ENCODE data around the gene LATS2. TPM values are rescaled to one million over a fixed set of nuclear protein-coding genes. Genes with fewer than 3 reads are reported as not detected.
A peak's percentile ranks its signal among the peaks of the same experiment; 100 is the strongest.

LATS2 gene
- total RNA-seq, 2 experiments from 2014 or later, result 1.3 to 3.0 TPM

DNA sequence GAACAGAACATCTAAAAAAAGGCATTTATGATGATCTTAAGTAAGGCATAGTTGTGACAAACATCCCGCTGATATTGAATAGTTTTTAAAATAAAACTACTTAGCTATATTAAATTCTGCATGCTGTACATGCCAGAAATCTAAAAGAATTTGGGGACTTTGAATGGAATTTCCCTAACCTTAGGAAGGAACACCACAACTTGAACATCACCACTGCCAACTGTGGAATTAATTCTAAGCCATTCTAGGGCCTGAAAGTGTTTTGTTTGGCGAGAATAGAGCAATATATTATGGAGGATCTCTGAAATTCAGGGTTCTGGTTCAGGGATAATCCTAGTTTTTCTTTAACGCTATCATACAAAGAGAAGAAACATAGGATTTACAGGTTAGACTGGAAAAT lies 17.8 kb upstream of the LATS2 start:
- Mint-ChIP-seq H3K9me3 (no peaks in the 10 kb centered on the region), H3K27me3 (peaks cover 5% of the 10 kb centered on the region), H3K36me3 (ENCODE audit: low read depth) (no peaks in the 10 kb centered on the region), H3K27ac (no peak overlapping the region), H3K4me1 (ENCODE audit: low read depth) (peaks cover 11% of the 10 kb centered on the region), H3K4me3 (no peak overlapping the region)
- intact Hi-C loops (cut with micrococcal nuclease), result no loop called here
- no peak for TF ChIP-seq CTCF (IDR thresholded peaks at IDR 0.05)
- ChIA-PET CTCF (no interaction called here), POLR2A (no interaction called here)
- ATAC-seq, result no peak
- DNase-seq, result no peak

DNA sequence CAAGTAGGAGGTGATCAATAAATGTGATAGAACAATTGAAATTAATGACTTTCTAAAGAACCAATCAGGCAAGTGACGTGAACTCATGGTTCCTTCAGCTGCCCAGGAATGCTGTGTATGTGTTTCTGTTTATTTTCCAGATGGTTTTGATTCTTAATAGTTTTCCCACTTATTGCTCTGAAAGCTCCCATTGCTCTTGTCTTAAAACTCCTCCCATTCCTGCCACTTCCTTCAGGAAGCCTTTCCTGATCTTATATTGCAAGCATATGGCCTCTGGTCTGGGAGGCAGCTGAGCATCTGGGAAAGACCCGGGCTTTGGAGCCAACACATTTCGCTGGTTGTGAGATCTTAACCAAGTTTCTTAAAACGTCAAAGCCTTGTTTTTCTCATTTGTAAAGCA lies 17.1 kb upstream of the LATS2 start:
- H3K4me1 Mint-ChIP-seq (ENCODE audit: low read depth), result peaks cover 11% of the 10 kb centered on the region
- no peak overlapping the region for H3K27ac Mint-ChIP-seq
- intact Hi-C loops (cut with micrococcal nuclease), result no loop called here
- POLR2A ChIA-PET, result no interaction called here
- H3K36me3 Mint-ChIP-seq (ENCODE audit: low read depth), result no peaks in the 10 kb centered on the region
- no peaks in the 10 kb centered on the region for H3K9me3 Mint-ChIP-seq
- no peak overlapping the region for H3K4me3 Mint-ChIP-seq
- peaks cover 5% of the 10 kb centered on the region for H3K27me3 Mint-ChIP-seq
- CTCF ChIA-PET, result interaction anchor here (1.1 kb wide), 1 partner anchor 398 kb away, joined by 4 read pairs; no protein-coding TSS in a partner anchor
- ATAC-seq (no peak), DNase-seq (no peak)
- TF ChIP-seq CTCF (IDR thresholded peaks at IDR 0.05), result no peak

GRCh38 chr13:21077788-21078353 lies 16.5 kb upstream of the LATS2 start:
- TF ChIP-seq CTCF (IDR thresholded peaks at IDR 0.05), result no peak
- intact Hi-C loops (cut with micrococcal nuclease), result no loop called here
- Mint-ChIP-seq H3K4me1 (ENCODE audit: low read depth) (peaks cover 11% of the 10 kb centered on the region), H3K27me3 (peaks cover 5% of the 10 kb centered on the region), H3K9me3 (no peaks in the 10 kb centered on the region), H3K27ac (no peak overlapping the region), H3K36me3 (ENCODE audit: low read depth) (no peaks in the 10 kb centered on the region), H3K4me3 (no peak overlapping the region)
- ATAC-seq (no peak), DNase-seq (no peak)
- POLR2A ChIA-PET, result interaction anchor here (1.3 kb wide), 1 partner anchor 99 kb away, joined by 5 read pairs; the partner anchor contains the start of genes MRPL57 and SKA3
- CTCF ChIA-PET, result interaction anchor here (1.1 kb wide), 1 partner anchor 399 kb away, joined by 4 read pairs; no protein-coding TSS in a partner anchor

GRCh38 chr13:21077076-21077787 lies 15.8 kb upstream of the LATS2 start:
- Mint-ChIP-seq H3K4me1 (ENCODE audit: low read depth) (peaks cover 11% of the 10 kb centered on the region), H3K4me3 (no peak overlapping the region), H3K27ac (no peak overlapping the region), H3K27me3 (peaks cover 5% of the 10 kb centered on the region), H3K9me3 (no peaks in the 10 kb centered on the region), H3K36me3 (ENCODE audit: low read depth) (no peaks in the 10 kb centered on the region)
- CTCF ChIA-PET, result no interaction called here
- intact Hi-C loops (cut with micrococcal nuclease), result no loop called here
- ATAC-seq, result no peak
- POLR2A ChIA-PET, result interaction anchor here (1.3 kb wide), 1 partner anchor 99 kb away, joined by 5 read pairs; the partner anchor contains the start of genes MRPL57 and SKA3
- DNase-seq, result no peak
- TF ChIP-seq CTCF (IDR thresholded peaks at IDR 0.05), result no peak

DNA sequence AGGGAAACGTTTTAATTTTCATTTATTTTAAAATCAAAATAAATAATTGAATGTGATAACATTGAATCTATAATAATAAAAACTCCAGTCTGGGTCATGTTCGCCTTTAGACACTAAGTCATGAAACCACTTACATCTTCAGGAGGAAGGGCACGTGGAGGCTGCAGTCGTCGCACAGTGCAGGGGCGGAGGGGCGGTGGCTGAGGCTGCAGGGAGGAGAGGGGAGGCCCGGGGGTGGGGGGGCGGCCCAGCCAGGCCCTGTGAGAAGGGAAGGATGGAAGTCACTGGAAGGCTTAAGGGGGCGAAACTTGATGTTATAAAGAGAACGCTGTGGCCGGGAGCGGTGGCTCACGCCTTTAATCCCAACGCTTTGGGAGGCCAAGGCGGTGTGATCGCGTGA lies 14.9 kb upstream of the LATS2 start:
- ATAC-seq (peak; percentile 35), DNase-seq (peak; percentile 38)
- no peak overlapping the region for H3K27ac Mint-ChIP-seq
- peak overlapping the region; percentile 36 for H3K4me3 Mint-ChIP-seq
- H3K36me3 Mint-ChIP-seq (ENCODE audit: low read depth), result no peaks in the 10 kb centered on the region
- peaks cover 16% of the 10 kb centered on the region for H3K4me1 Mint-ChIP-seq (ENCODE audit: low read depth)
- CTCF ChIA-PET, result no interaction called here
- intact Hi-C loops (cut with micrococcal nuclease), result no loop called here
- POLR2A ChIA-PET, result no interaction called here
- H3K9me3 Mint-ChIP-seq, result no peaks in the 10 kb centered on the region
- TF ChIP-seq CTCF (IDR thresholded peaks at IDR 0.05), result no peak
- H3K27me3 Mint-ChIP-seq, result peaks cover 5% of the 10 kb centered on the region

Measured in activated CD8-positive, alpha-beta T cell treated with anti-CD3 and anti-CD28 coated beads for 36 hours (primary cell).